OCI-LY7 (cell line): ENCODE results near the gene RPS21. TPM values are rescaled to one million over a fixed set of nuclear protein-coding genes. Genes with fewer than 3 reads are reported as not detected.

Experiments
- BruUV-seq: library from RNA; stranded (reverse); fragments of 400-500 nt; replicated peaks from 2 replicates; lab custom pipeline; 2021; lab: Mats Ljungman, UMichigan
- CTCF ChIA-PET: fragments of 300-600 bp; sonication (Branson Sonifier 250); formaldehyde crosslinking; loops from one replicate; lab custom pipeline; 2022; ENCODE audit warnings: antibody characterized with exemption; ENCODE audit not compliant: unreplicated experiment; lab: Charles Lee
- POLR2A ChIA-PET: fragments of 300-600 bp; sonication (Branson Sonifier 250); formaldehyde crosslinking; loops from one replicate; lab custom pipeline; 2022; ENCODE audit warnings: antibody characterized with exemption; lab: Charles Lee
- DNase-seq: peaks from one replicate; pipeline ENCODE4 v3.0.0-alpha.2; 2015; ENCODE audit warnings: low spot score
- H2AFZ ChIP-seq: fragments of 200-600 bp; sonication (generic), shearing (Covaris generic); 2 replicates; pipeline ENCODE4 v1.6.1; 2014; ENCODE audit warnings: mild to moderate bottlenecking, antibody characterized with exemption, low read length, moderate library complexity
- H3K27ac ChIP-seq: fragments of 200-600 bp; sonication (generic); 2 replicates; pipeline ENCODE4 v1.5.1; 2014; ENCODE audit warnings: mixed run types, low read depth, mild to moderate bottlenecking, moderate library complexity, low read length, inconsistent platforms; ENCODE audit not compliant: poor library complexity, severe bottlenecking
- H3K36me3 ChIP-seq: fragments of 200-600 bp; sonication (generic); 2 replicates; pipeline ENCODE4 v1.6.1; 2014; ENCODE audit warnings: mild to moderate bottlenecking, antibody characterized with exemption, low read length, moderate library complexity, mixed read lengths; ENCODE audit not compliant: insufficient read depth
- H3K4me1 ChIP-seq: fragments of 200-600 bp; sonication (generic); 2 replicates; pipeline ENCODE4 v1.5.1; 2014; ENCODE audit warnings: mild to moderate bottlenecking, low read length; ENCODE audit not compliant: insufficient read depth, poor library complexity, severe bottlenecking
- H3K4me2 ChIP-seq: fragments of 200-600 bp; sonication (generic); 2 replicates; pipeline ENCODE4 v1.6.1; 2014; ENCODE audit warnings: mild to moderate bottlenecking, low read length
- H3K4me3 ChIP-seq: fragments of 200-600 bp; sonication (generic); 2 replicates; pipeline ENCODE4 v1.5.1; 2014; ENCODE audit warnings: mild to moderate bottlenecking, low read depth, low read length; ENCODE audit not compliant: poor library complexity, severe bottlenecking
- H3K79me2 ChIP-seq: fragments of 200-600 bp; sonication (generic); 2 replicates; pipeline ENCODE4 v1.6.1; 2016; ENCODE audit warnings: low read depth, mild to moderate bottlenecking, low read length, moderate library complexity, mixed read lengths; ENCODE audit not compliant: insufficient read depth
- H3K9me2 ChIP-seq: fragments of 200-600 bp; sonication (generic); 2 replicates; pipeline ENCODE4 v1.6.1; 2016; ENCODE audit warnings: mild to moderate bottlenecking, low read length, mixed read lengths; ENCODE audit not compliant: insufficient read depth
- H3K9me3 ChIP-seq: fragments of 200-600 bp; sonication (generic); 2 replicates; pipeline ENCODE4 v1.6.1; 2014; ENCODE audit warnings: mild to moderate bottlenecking, mixed run types, low read length, mixed read lengths
- H4K20me1 ChIP-seq: fragments of 200-600 bp; sonication (generic); 2 replicates; pipeline ENCODE4 v1.6.1; 2014; ENCODE audit warnings: mild to moderate bottlenecking, antibody characterized with exemption, low read length, moderate library complexity, mixed read lengths; ENCODE audit not compliant: insufficient read depth
- EZH2phosphoT487 ChIP-seq: fragments of 200-600 bp; sonication (generic); IDR thresholded peaks from 2 replicates; pipeline ENCODE4 v1.6.1; 2018; ENCODE audit warnings: low read depth, borderline replicate concordance, mild to moderate bottlenecking, mixed run types, antibody characterized with exemption, low read length, moderate library complexity, mixed read lengths
- intact Hi-C: fragments of 100-400 bp; cut with micrococcal nuclease; formaldehyde crosslinking; loops from one replicate; pipeline ENCODE4 v1.10.0; 2022; ENCODE audit not compliant: unreplicated experiment
- total RNA-seq, 2 experiments: library from RNA; depleted of rRNA in 1 of 2; stranded (reverse); fragments of >200 nt in 1 of 2; shearing (Covaris generic) in 1 of 2; gene quantifications; 2 replicates each; pipeline ENCODE4 v1.2.3, GENCODE V29; 2014 to 2022
- TF ChIP-seq, protein P1 (sequence below): fragments of 200-600 bp; sonication (generic); conservative IDR thresholded peaks from 2 replicates; pipeline ENCODE4 v1.5.1; 2014; ENCODE audit warnings: mild to moderate bottlenecking, antibody characterized with exemption, low read length, moderate library complexity, mixed read lengths

RPS21 gene
- total RNA-seq, 2 experiments from 2014 or later: 2,571 to 3,376 TPM

DNA sequence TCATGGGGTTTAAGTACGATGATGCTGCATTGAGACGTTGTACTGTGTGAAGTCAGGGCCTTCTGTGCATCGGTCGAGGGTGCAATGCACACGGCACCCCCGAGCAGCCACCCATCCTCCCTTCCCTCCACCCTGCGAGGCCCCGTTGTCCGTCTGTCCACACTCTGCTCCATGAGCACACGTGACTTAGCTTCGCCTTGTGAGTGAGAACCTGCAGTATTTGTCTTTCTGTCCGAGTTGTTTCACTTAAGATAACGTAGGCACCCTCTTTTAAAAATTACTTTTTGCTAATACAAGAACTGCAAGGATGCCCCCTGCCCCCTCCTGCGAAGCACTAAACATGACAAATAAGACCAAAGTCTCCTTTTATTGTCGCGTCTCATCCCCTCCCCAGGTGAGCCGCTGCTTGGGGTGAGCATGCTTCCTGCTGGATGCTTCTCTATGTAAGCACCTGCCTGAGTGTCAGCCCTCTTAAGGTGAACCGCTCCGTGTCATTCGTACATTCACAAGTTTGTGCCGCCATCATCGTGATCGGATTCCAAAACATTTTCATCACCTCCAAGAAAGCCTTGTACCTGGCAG, 44.1 kb downstream of the RPS21 start:
- CTCF ChIA-PET: no interaction called here
- H3K27ac ChIP-seq: no peak overlapping the region
- H3K79me2 ChIP-seq: no peaks in the 10 kb centered on the region
- no peak overlapping the region for H3K4me2 ChIP-seq
- no peak for DNase-seq
- POLR2A ChIA-PET: no interaction called here
- TF ChIP-seq, protein P1, sequence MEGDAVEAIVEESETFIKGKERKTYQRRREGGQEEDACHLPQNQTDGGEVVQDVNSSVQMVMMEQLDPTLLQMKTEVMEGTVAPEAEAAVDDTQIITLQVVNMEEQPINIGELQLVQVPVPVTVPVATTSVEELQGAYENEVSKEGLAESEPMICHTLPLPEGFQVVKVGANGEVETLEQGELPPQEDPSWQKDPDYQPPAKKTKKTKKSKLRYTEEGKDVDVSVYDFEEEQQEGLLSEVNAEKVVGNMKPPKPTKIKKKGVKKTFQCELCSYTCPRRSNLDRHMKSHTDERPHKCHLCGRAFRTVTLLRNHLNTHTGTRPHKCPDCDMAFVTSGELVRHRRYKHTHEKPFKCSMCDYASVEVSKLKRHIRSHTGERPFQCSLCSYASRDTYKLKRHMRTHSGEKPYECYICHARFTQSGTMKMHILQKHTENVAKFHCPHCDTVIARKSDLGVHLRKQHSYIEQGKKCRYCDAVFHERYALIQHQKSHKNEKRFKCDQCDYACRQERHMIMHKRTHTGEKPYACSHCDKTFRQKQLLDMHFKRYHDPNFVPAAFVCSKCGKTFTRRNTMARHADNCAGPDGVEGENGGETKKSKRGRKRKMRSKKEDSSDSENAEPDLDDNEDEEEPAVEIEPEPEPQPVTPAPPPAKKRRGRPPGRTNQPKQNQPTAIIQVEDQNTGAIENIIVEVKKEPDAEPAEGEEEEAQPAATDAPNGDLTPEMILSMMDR: no peak
- no peak for TF ChIP-seq EZH2phosphoT487
- H2AFZ ChIP-seq: no peak overlapping the region
- H3K4me3 ChIP-seq: no peak overlapping the region
- H3K9me2 ChIP-seq: no peaks in the 10 kb centered on the region
- no peaks in the 10 kb centered on the region for H3K4me1 ChIP-seq
- intact Hi-C loops: no loop called here
- H4K20me1 ChIP-seq: no peaks in the 10 kb centered on the region
- H3K36me3 ChIP-seq: no peaks in the 10 kb centered on the region
- H3K9me3 ChIP-seq: no peaks in the 10 kb centered on the region
- BruUV-seq: no TSS peak

DNA sequence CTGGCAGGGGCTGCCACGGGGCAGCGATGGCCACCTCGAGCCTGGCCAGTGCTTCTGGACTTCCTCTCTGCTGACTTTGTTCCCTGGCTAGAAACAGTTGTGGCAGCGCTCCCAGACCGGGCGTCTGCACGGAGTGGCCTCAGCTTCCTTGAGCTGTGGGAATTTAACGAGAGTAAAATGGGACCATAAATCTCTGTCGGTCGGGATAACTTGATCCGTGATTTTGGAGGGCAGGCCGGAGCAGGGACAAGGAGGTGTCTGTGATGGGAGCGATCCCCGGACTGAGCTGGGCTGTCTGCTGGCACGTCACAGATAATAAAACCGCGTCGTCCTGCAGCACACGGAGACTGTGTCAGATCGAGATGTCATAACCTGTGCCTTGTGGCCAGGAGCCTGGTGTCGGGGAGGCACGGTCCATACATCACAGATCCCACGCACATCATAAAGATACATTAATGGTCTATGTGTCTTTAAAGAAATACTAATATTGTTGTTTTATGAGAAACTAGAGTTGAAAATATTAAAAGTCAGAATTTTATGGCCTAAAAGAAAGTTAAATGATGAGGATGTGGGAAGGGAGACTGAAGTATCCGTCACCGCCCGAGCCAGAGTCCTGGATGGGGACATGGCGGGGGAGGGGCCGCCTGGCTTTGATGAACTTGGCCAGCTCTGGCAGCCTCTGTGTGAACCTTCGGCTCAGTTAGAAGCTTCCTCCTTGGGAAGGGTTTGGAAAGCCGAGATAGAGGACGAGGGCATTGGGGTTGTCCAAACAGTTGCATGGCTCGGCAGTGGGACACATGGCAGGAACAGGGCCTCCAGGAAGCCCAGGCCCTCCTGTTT, 47.0 kb downstream of the RPS21 start:
- H3K9me3 ChIP-seq: no peaks in the 10 kb centered on the region
- H3K4me1 ChIP-seq: no peaks in the 10 kb centered on the region
- TF ChIP-seq, protein P1: no peak
- no peak for TF ChIP-seq EZH2phosphoT487
- no peak overlapping the region for H3K27ac ChIP-seq
- H3K4me2 ChIP-seq: no peak overlapping the region
- no peak for DNase-seq
- ChIA-PET CTCF (no interaction called here), POLR2A (no interaction called here)
- no peaks in the 10 kb centered on the region for H3K36me3 ChIP-seq
- no peak overlapping the region for H3K4me3 ChIP-seq
- intact Hi-C loops: no loop called here
- H3K79me2 ChIP-seq: no peaks in the 10 kb centered on the region
- no peak overlapping the region for H2AFZ ChIP-seq
- no peaks in the 10 kb centered on the region for H3K9me2 ChIP-seq
- no peaks in the 10 kb centered on the region for H4K20me1 ChIP-seq
- BruUV-seq: no TSS peak

DNA sequence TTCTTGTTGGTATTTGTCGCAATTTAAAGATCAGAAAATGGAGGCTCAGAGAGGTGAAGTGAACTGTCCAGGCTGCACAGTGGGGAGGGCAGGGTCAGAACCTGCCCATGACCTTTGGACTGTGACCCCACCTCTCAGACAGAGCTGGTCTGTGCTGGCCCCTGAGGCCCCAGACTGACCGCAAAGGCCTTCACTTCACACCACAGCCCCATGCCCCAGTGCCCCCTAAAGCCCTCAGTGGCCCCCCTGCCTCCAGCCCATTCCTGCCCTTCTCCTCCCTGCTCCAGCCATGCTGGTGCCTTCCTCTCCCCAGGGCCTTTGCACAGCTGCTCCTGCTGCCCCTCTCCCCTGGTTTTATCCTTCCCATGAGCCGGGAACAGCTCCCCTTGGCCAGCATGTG, 49.8 kb downstream of the RPS21 start:
- Histone ChIP-seq H3K4me2 (no peak overlapping the region), H3K9me2 (no peaks in the 10 kb centered on the region), H3K27ac (no peak overlapping the region), H3K4me1 (no peaks in the 10 kb centered on the region), H2AFZ (no peak overlapping the region), H4K20me1 (no peaks in the 10 kb centered on the region), H3K9me3 (no peaks in the 10 kb centered on the region), H3K4me3 (no peak overlapping the region), H3K79me2 (no peaks in the 10 kb centered on the region), H3K36me3 (no peaks in the 10 kb centered on the region)
- intact Hi-C loops: no loop called here
- DNase-seq: no peak
- TF ChIP-seq, protein P1: no peak
- TF ChIP-seq EZH2phosphoT487: no peak
- BruUV-seq: no TSS peak
- ChIA-PET POLR2A (no interaction called here), CTCF (no interaction called here)
